Activated CD4-positive, alpha-beta T cell treated with anti-CD3 and anti-CD28 coated beads for 36 hours (primary cell): ENCODE measurements around the gene OR52J3. TPM values are rescaled to one million over a fixed set of nuclear protein-coding genes. Genes with fewer than 3 reads are reported as not detected.
"Not testable (repeated sequence)": the region's sequence is repeated elsewhere in the genome, so short reads cannot be mapped to it uniquely, and the experiment has no call there.

Source experiments
- ATAC-seq: fragments of 200-7000 bp; cut with Tn5 transposase; one replicate; pipeline ENCODE4 v1.10.0; 2021; ENCODE audit warnings: mild to moderate bottlenecking, moderate library complexity
- CTCF ChIA-PET: fragments of 350-600 bp; sonication (Branson Sonifier 250); formaldehyde crosslinking; loops from one replicate; lab custom pipeline; 2021; ENCODE audit warnings: antibody characterized with exemption; lab: Charles Lee
- POLR2A ChIA-PET: fragments of 350-600 bp; sonication (Branson Sonifier 250); formaldehyde crosslinking; loops from one replicate; lab custom pipeline; 2021; ENCODE audit warnings: antibody characterized with exemption, inconsistent platforms; lab: Charles Lee
- DNase-seq: peaks from one replicate; pipeline ENCODE4 v3.0.0-alpha.2; 2020
- H3K27ac Mint-ChIP-seq: one replicate; pipeline ENCODE4 v1.8.0; 2021; ENCODE audit warnings: mixed read lengths
- H3K27me3 Mint-ChIP-seq: one replicate; pipeline ENCODE4 v1.8.0; 2021; ENCODE audit warnings: mixed read lengths
- H3K36me3 Mint-ChIP-seq: one replicate; pipeline ENCODE4 v1.8.0; 2021; ENCODE audit warnings: low read depth, mixed read lengths
- H3K4me1 Mint-ChIP-seq: one replicate; pipeline ENCODE4 v1.8.0; 2021; ENCODE audit warnings: mixed read lengths
- H3K4me3 Mint-ChIP-seq: one replicate; pipeline ENCODE4 v1.8.0; 2021; ENCODE audit warnings: mild to moderate bottlenecking, moderate library complexity, mixed read lengths
- H3K9me3 Mint-ChIP-seq: one replicate; pipeline ENCODE4 v1.8.0; 2021; ENCODE audit warnings: low read depth, mixed read lengths
- intact Hi-C, 2 experiments: fragments of 100-400 bp; cut with DNase I in 1 of 2; cut with micrococcal nuclease in 1 of 2; formaldehyde crosslinking; loops; one replicate each; pipeline versions ENCODE4 v1.14.2 to v1.15.1; 2022 to 2024; cut with DNase I, micrococcal nuclease
- total RNA-seq, 2 experiments: library from RNA; stranded (reverse); gene quantifications; one replicate each; pipeline ENCODE4 v1.2.3, GENCODE V29; 2021

Gene OR52J3
- total RNA-seq, 2 experiments from 2014 or later = not detected

- Mint-ChIP-seq H3K9me3 (no peaks in the 10 kb centered on the region), H3K4me3 (no peak overlapping the region), H3K4me1 (no peaks in the 10 kb centered on the region), H3K36me3 (no peaks in the 10 kb centered on the region), H3K27ac (no peak overlapping the region), H3K27me3 (peaks cover 2% of the 10 kb centered on the region)
- CTCF ChIA-PET = no interaction called here
- POLR2A ChIA-PET = no interaction called here
- intact Hi-C loops = no loop called here
- ATAC-seq (no peak), DNase-seq (no peak)
Measured at GRCh38 chr11:5046754-5047330, 516 bp downstream of the OR52J3 start.

- DNase-seq, H3K27me3 Mint-ChIP-seq, POLR2A ChIA-PET, intact Hi-C loops, H3K9me3 Mint-ChIP-seq, H3K4me1 Mint-ChIP-seq, H3K4me3 Mint-ChIP-seq, ATAC-seq, H3K36me3 Mint-ChIP-seq, CTCF ChIA-PET, H3K27ac Mint-ChIP-seq: not testable (repeated sequence)
Measured at GRCh38 chr11:5058679-5059078, 12.4 kb downstream of the OR52J3 start.

GRCh38 chr11:5059391-5059790, 13.1 kb downstream of the OR52J3 start, which contains the start of gene OR52E2:
Gene OR52E2 (minus strand): TSS chr11:5059627. CDS start chr11:5059627, 0 bp downstream.
- no peak within 1 kb of the TSS for H3K27ac Mint-ChIP-seq
- ATAC-seq = no peak
- no peaks in the 10 kb centered on the region for H3K36me3 Mint-ChIP-seq
- intact Hi-C loops = no loop called here
- CTCF ChIA-PET = no interaction called here
- H3K27me3 Mint-ChIP-seq = peaks cover 8% of the 10 kb centered on the region
- no peak for DNase-seq
- H3K9me3 Mint-ChIP-seq = no peaks in the 10 kb centered on the region
- H3K4me3 Mint-ChIP-seq = no peak within 1 kb of the TSS
- no peaks in the 10 kb centered on the region for H3K4me1 Mint-ChIP-seq
- POLR2A ChIA-PET = no interaction called here

GRCh38 chr11:5065027-5065426, 18.7 kb downstream of the OR52J3 start:
- Mint-ChIP-seq H3K27me3 (peaks cover 2% of the 10 kb centered on the region), H3K9me3 (no peaks in the 10 kb centered on the region), H3K27ac (no peak overlapping the region), H3K4me1 (no peaks in the 10 kb centered on the region), H3K4me3 (no peak overlapping the region), H3K36me3 (no peaks in the 10 kb centered on the region)
- ATAC-seq = no peak
- POLR2A ChIA-PET = no interaction called here
- intact Hi-C loops = no loop called here
- CTCF ChIA-PET = interaction anchor here (1.2 kb wide), 1 partner anchor 22 kb away, joined by 4 read pairs; no protein-coding TSS in a partner anchor
- DNase-seq = no peak

- Mint-ChIP-seq H3K9me3 (no peaks in the 10 kb centered on the region), H3K4me1 (no peaks in the 10 kb centered on the region), H3K4me3 (no peak within 1 kb of the TSS), H3K27me3 (peaks cover 2% of the 10 kb centered on the region), H3K36me3 (no peaks in the 10 kb centered on the region), H3K27ac (no peak within 1 kb of the TSS)
- ATAC-seq (no peak), DNase-seq (no peak)
- CTCF ChIA-PET = no interaction called here
- POLR2A ChIA-PET = no interaction called here
- intact Hi-C loops = no loop called here
Measured at GRCh38 chr11:5069272-5069671, 22.9 kb downstream of the OR52J3 start, which contains the start of gene OR52E1. Gene OR52E1 (plus strand): TSS chr11:5069572.

- Mint-ChIP-seq H3K36me3 (no peaks in the 10 kb centered on the region), H3K27ac (no peak overlapping the region), H3K4me1 (no peaks in the 10 kb centered on the region), H3K9me3 (no peaks in the 10 kb centered on the region), H3K27me3 (peaks cover 4% of the 10 kb centered on the region), H3K4me3 (no peak overlapping the region)
- no peak for ATAC-seq
- intact Hi-C loops = no loop called here
- ChIA-PET POLR2A (no interaction called here), CTCF (no interaction called here)
- DNase-seq = no peak
Measured at GRCh38 chr11:5071799-5072198, 25.5 kb downstream of the OR52J3 start.

GRCh38 chr11:5081405-5081804, 35.1 kb downstream of the OR52J3 start:
- no peak for DNase-seq
- Mint-ChIP-seq H3K27ac (no peak overlapping the region), H3K27me3 (no peaks in the 10 kb centered on the region), H3K4me1 (no peaks in the 10 kb centered on the region), H3K36me3 (no peaks in the 10 kb centered on the region), H3K9me3 (no peaks in the 10 kb centered on the region), H3K4me3 (no peak overlapping the region)
- ATAC-seq = no peak
- intact Hi-C loops = no loop called here
- ChIA-PET POLR2A (no interaction called here), CTCF (no interaction called here)

GRCh38 chr11:5083602-5084001, 37.3 kb downstream of the OR52J3 start:
- no peak for ATAC-seq
- ChIA-PET CTCF (no interaction called here), POLR2A (no interaction called here)
- no peak for DNase-seq
- H3K9me3 Mint-ChIP-seq = no peaks in the 10 kb centered on the region
- no peak overlapping the region for H3K27ac Mint-ChIP-seq
- intact Hi-C loops = no loop called here
- no peaks in the 10 kb centered on the region for H3K27me3 Mint-ChIP-seq
- no peaks in the 10 kb centered on the region for H3K36me3 Mint-ChIP-seq
- H3K4me3 Mint-ChIP-seq = no peak overlapping the region
- H3K4me1 Mint-ChIP-seq = no peaks in the 10 kb centered on the region

- H3K27ac Mint-ChIP-seq = no peak overlapping the region
- H3K4me1 Mint-ChIP-seq = no peaks in the 10 kb centered on the region
- no peaks in the 10 kb centered on the region for H3K9me3 Mint-ChIP-seq
- ChIA-PET POLR2A (interaction anchor here (0.8 kb wide), 1 partner anchor 701 kb away, joined by 4 read pairs; no protein-coding TSS in a partner anchor), CTCF (no interaction called here)
- no peak for ATAC-seq
- no peak for DNase-seq
- no peaks in the 10 kb centered on the region for H3K36me3 Mint-ChIP-seq
- intact Hi-C loops = no loop called here
- no peak overlapping the region for H3K4me3 Mint-ChIP-seq
- H3K27me3 Mint-ChIP-seq = peaks cover 8% of the 10 kb centered on the region
Measured at GRCh38 chr11:5088556-5088955, 42.2 kb downstream of the OR52J3 start.

- H3K27me3 Mint-ChIP-seq = peaks cover 8% of the 10 kb centered on the region
- no peak overlapping the region for H3K27ac Mint-ChIP-seq
- no peaks in the 10 kb centered on the region for H3K9me3 Mint-ChIP-seq
- H3K4me1 Mint-ChIP-seq = no peaks in the 10 kb centered on the region
- H3K4me3 Mint-ChIP-seq = no peak overlapping the region
- CTCF ChIA-PET = no interaction called here
- no peak for ATAC-seq
- no peak for DNase-seq
- intact Hi-C loops = no loop called here
- POLR2A ChIA-PET = no interaction called here
- no peaks in the 10 kb centered on the region for H3K36me3 Mint-ChIP-seq
Measured at GRCh38 chr11:5090668-5091067, 44.3 kb downstream of the OR52J3 start.

GRCh38 chr11:5092821-5093585, 46.7 kb downstream of the OR52J3 start:
- POLR2A ChIA-PET = no interaction called here
- no peaks in the 10 kb centered on the region for H3K4me1 Mint-ChIP-seq
- H3K27me3 Mint-ChIP-seq = peaks cover 8% of the 10 kb centered on the region
- intact Hi-C loops = no loop called here
- DNase-seq = no peak
- CTCF ChIA-PET = no interaction called here
- no peaks in the 10 kb centered on the region for H3K9me3 Mint-ChIP-seq
- ATAC-seq = no peak
- no peak overlapping the region for H3K4me3 Mint-ChIP-seq
- H3K36me3 Mint-ChIP-seq = no peaks in the 10 kb centered on the region
- H3K27ac Mint-ChIP-seq = no peak overlapping the region

GRCh38 chr11:5096011-5096410, 49.7 kb downstream of the OR52J3 start:
- H3K4me3 Mint-ChIP-seq = no peak overlapping the region
- intact Hi-C loops = no loop called here
- no peak overlapping the region for H3K27ac Mint-ChIP-seq
- POLR2A ChIA-PET = no interaction called here
- no peaks in the 10 kb centered on the region for H3K9me3 Mint-ChIP-seq
- no peaks in the 10 kb centered on the region for H3K4me1 Mint-ChIP-seq
- DNase-seq = no peak
- no peaks in the 10 kb centered on the region for H3K36me3 Mint-ChIP-seq
- peaks cover 7% of the 10 kb centered on the region for H3K27me3 Mint-ChIP-seq
- CTCF ChIA-PET = no interaction called here
- no peak for ATAC-seq
